Activated naive CD4-positive, alpha-beta T cell treated with anti-CD3 and anti-CD28 coated beads, Interleukin-2, amount 50 U/mL, for 24 hours (primary cell): ENCODE measurements around the gene COL27A1.

Experiments used
- H3K27ac Mint-ChIP-seq: one replicate; pipeline ENCODE4 v1.8.0; 2021; ENCODE audit warnings: mild to moderate bottlenecking, mixed read lengths
- H3K27me3 Mint-ChIP-seq: one replicate; pipeline ENCODE4 v1.8.0; 2021; ENCODE audit warnings: mixed read lengths
- H3K36me3 Mint-ChIP-seq: one replicate; pipeline ENCODE4 v1.8.0; 2021; ENCODE audit warnings: mixed read lengths
- H3K4me1 Mint-ChIP-seq: one replicate; pipeline ENCODE4 v1.8.0; 2021; ENCODE audit warnings: mixed read lengths
- H3K4me3 Mint-ChIP-seq: one replicate; pipeline ENCODE4 v1.8.0; 2021; ENCODE audit warnings: mild to moderate bottlenecking, mixed read lengths
- H3K9me3 Mint-ChIP-seq: one replicate; pipeline ENCODE4 v1.8.0; 2021; ENCODE audit warnings: mixed read lengths

The COL27A1 gene

DNA sequence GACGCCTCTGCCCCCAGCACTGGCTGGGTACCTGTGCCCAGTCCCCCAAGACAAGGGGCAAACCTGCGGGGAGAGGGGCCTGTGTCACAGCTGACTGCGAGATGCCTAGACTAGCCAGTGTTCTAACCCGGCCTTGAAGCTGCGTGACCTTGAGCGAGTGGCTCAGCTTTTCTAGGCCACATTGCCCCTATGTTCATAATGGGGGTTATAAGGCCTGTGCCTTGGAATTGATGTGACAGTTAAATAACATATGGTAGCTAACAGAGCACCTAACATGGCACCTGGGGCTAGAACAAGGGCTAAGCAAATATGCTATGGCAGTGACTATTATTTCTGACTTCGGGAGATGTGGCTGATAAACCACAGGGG lies 22.8 kb upstream of the COL27A1 start:
- Mint-ChIP-seq H3K27ac (no peak overlapping the region), H3K4me1 (no peaks in the 10 kb centered on the region), H3K36me3 (no peaks in the 10 kb centered on the region), H3K9me3 (no peaks in the 10 kb centered on the region), H3K27me3 (peaks cover 10% of the 10 kb centered on the region), H3K4me3 (no peak overlapping the region)

- H3K4me1 Mint-ChIP-seq: no peaks in the 10 kb centered on the region
- no peak overlapping the region for H3K4me3 Mint-ChIP-seq
- no peaks in the 10 kb centered on the region for H3K9me3 Mint-ChIP-seq
- no peak overlapping the region for H3K27ac Mint-ChIP-seq
- H3K27me3 Mint-ChIP-seq: peaks cover 6% of the 10 kb centered on the region
- no peaks in the 10 kb centered on the region for H3K36me3 Mint-ChIP-seq
These were observed 20.4 kb upstream of the COL27A1 start for GRCh38 chr9:114134827-114135396.

GRCh38 chr9:114137831-114138230 lies 17.5 kb upstream of the COL27A1 start:
- Mint-ChIP-seq H3K36me3 (no peaks in the 10 kb centered on the region), H3K27ac (no peak overlapping the region), H3K4me1 (no peaks in the 10 kb centered on the region), H3K9me3 (no peaks in the 10 kb centered on the region), H3K27me3 (peaks cover 2% of the 10 kb centered on the region), H3K4me3 (no peak overlapping the region)

DNA sequence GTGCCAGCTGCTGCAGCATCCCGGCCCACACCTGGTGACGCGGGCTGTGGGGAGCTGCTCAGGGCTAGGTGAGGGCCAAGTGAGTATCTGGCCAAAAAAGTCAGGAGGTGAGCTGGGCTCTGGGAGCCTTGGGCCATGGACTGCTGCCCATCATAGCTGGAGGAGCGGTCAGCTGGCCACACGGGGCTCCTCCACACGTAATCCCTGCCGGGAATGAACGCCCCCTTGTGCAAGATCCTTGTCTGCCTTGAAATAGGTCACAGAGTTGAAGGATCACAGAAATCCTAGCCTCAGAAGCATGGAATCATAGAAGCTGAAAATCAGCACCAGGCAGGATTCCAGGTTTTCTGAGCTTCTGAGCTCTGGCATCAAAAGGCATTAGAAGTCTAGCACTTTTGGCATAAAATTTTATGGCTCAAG lies 16.8 kb upstream of the COL27A1 start:
- Mint-ChIP-seq H3K36me3 (no peaks in the 10 kb centered on the region), H3K4me1 (no peaks in the 10 kb centered on the region), H3K27me3 (peaks cover 2% of the 10 kb centered on the region), H3K9me3 (no peaks in the 10 kb centered on the region), H3K27ac (no peak overlapping the region), H3K4me3 (no peak overlapping the region)

GRCh38 chr9:114139071-114139470 lies 16.3 kb upstream of the COL27A1 start:
- Mint-ChIP-seq H3K4me3 (no peak overlapping the region), H3K27ac (no peak overlapping the region), H3K4me1 (no peaks in the 10 kb centered on the region), H3K27me3 (no peaks in the 10 kb centered on the region), H3K9me3 (no peaks in the 10 kb centered on the region), H3K36me3 (no peaks in the 10 kb centered on the region)

GRCh38 chr9:114140401-114140800 lies 14.9 kb upstream of the COL27A1 start:
- H3K9me3 Mint-ChIP-seq: no peaks in the 10 kb centered on the region
- no peaks in the 10 kb centered on the region for H3K36me3 Mint-ChIP-seq
- no peak overlapping the region for H3K4me3 Mint-ChIP-seq
- no peak overlapping the region for H3K27ac Mint-ChIP-seq
- H3K4me1 Mint-ChIP-seq: no peaks in the 10 kb centered on the region
- peaks cover 4% of the 10 kb centered on the region for H3K27me3 Mint-ChIP-seq

- Mint-ChIP-seq H3K9me3 (no peaks in the 10 kb centered on the region), H3K4me3 (no peak overlapping the region), H3K36me3 (no peaks in the 10 kb centered on the region), H3K27ac (no peak overlapping the region), H3K27me3 (peaks cover 4% of the 10 kb centered on the region), H3K4me1 (no peaks in the 10 kb centered on the region)
These were observed 14.5 kb upstream of the COL27A1 start for GRCh38 chr9:114140850-114141249.

GRCh38 chr9:114141553-114142402 lies 13.6 kb upstream of the COL27A1 start:
- Mint-ChIP-seq H3K27me3 (peaks cover 8% of the 10 kb centered on the region), H3K27ac (no peak overlapping the region), H3K4me1 (no peaks in the 10 kb centered on the region), H3K9me3 (no peaks in the 10 kb centered on the region), H3K4me3 (no peak overlapping the region), H3K36me3 (no peaks in the 10 kb centered on the region)

DNA sequence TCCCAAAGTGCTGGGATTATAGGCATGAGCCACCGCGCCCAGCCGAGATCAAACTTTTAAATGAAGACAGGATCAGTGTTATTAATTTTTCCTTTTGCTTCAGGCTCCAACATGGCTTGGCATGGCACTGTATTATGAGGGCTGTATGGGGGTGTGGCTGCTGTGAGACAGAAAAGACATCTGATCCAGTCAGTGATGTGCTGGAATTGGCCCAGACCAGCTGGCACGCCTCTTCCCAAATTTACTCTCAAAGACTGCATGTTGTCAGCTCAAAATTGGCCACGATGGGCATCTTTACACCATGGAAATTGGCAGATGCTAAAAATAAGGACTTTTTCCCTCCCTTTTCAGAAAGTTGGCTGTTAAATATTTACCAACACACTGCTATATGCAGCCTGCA lies 12.1 kb upstream of the COL27A1 start:
- Mint-ChIP-seq H3K4me1 (no peaks in the 10 kb centered on the region), H3K36me3 (no peaks in the 10 kb centered on the region), H3K9me3 (no peaks in the 10 kb centered on the region), H3K27me3 (peaks cover 9% of the 10 kb centered on the region), H3K27ac (no peak overlapping the region), H3K4me3 (no peak overlapping the region)

DNA sequence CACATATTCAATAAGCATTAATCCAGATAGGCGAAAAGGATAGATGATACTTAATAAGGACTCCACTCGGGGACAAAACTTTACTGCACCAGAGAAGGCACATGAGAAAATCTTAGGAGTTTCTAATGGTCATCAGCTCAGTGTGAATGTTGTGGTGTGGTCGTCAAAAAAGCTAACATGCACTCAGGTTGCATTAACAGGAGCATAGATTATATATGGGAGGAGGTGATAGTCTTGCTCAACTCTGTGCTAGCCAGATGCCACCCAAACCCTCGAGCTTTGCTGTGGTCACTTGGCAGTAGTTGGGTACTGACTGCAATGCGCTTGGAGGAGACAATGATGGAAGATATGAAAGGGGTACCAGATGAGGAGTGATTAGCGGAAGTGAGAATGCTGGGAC lies 8.6 kb upstream of the COL27A1 start:
- H3K27me3 Mint-ChIP-seq: peaks cover 19% of the 10 kb centered on the region

DNA sequence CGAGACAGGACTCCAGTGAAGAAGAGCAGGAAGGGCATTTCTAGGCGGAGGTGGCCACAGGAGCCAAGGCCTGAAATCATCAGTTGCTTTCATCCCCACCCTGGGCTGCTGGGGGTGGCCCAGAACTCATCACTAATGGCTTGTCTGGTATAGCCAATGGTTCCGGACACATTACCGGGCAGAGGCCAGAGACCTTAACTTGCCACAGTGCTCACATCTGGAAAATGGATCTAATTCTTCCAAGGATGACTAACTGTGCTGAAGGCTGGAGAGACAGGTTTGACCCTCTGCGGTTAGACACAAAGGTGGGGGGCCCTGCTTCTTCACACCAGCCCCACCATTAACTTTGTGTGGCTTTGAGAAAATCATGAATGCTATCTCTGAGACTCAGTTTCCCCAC lies 6.2 kb upstream of the COL27A1 start:
- peaks cover 29% of the 10 kb centered on the region for H3K27me3 Mint-ChIP-seq
- peaks cover 4% of the 10 kb centered on the region for H3K4me1 Mint-ChIP-seq
- H3K4me3 Mint-ChIP-seq: no peak overlapping the region
- H3K27ac Mint-ChIP-seq: no peak overlapping the region
- no peaks in the 10 kb centered on the region for H3K36me3 Mint-ChIP-seq
- H3K9me3 Mint-ChIP-seq: no peaks in the 10 kb centered on the region

More for the DNA sequence above, 8.6 kb upstream of the COL27A1 start:
- H3K36me3 Mint-ChIP-seq: no peaks in the 10 kb centered on the region
- H3K27ac Mint-ChIP-seq: no peak overlapping the region
- H3K4me3 Mint-ChIP-seq: no peak overlapping the region
- H3K9me3 Mint-ChIP-seq: no peaks in the 10 kb centered on the region
- H3K4me1 Mint-ChIP-seq: no peaks in the 10 kb centered on the region

- Mint-ChIP-seq H3K27ac (no peak overlapping the region), H3K36me3 (no peaks in the 10 kb centered on the region), H3K9me3 (no peaks in the 10 kb centered on the region), H3K27me3 (peaks cover 34% of the 10 kb centered on the region), H3K4me3 (no peak overlapping the region), H3K4me1 (peaks cover 11% of the 10 kb centered on the region)
These were observed 5.5 kb upstream of the COL27A1 start for GRCh38 chr9:114149765-114150340.

GRCh38 chr9:114150608-114151007 lies 4.7 kb upstream of the COL27A1 start:
- Mint-ChIP-seq H3K9me3 (no peaks in the 10 kb centered on the region), H3K4me1 (peaks cover 15% of the 10 kb centered on the region), H3K4me3 (no peak overlapping the region), H3K27me3 (peaks cover 31% of the 10 kb centered on the region), H3K36me3 (no peaks in the 10 kb centered on the region), H3K27ac (no peak overlapping the region)

DNA sequence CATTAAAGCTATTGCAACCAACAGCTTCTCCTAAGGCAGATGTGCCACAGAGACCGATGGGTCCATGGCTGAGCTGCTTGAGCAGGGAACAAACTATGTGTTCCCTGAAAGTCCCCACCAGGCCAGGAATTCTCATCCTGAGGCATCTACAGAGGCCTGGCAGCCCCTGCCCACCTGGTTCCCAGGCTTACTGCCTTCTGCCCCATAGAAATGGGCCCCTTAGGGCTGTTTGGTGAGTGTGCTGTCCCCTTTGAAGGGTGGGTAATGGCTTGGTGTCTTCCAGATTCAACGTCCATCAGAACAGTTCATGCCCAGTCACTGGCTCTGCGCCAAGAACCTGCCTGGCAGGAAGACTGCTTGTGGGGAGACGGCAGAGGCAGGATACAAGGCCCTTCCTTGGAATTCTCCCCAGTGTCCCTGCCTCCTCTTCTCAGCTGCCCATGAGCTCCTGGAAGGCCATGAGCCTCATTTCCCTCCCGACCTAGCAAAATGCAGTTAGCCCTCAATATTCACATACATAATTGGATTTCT lies 3.8 kb upstream of the COL27A1 start:
- peaks cover 18% of the 10 kb centered on the region for H3K4me1 Mint-ChIP-seq
- no peak overlapping the region for H3K27ac Mint-ChIP-seq
- H3K4me3 Mint-ChIP-seq: no peak overlapping the region
- no peaks in the 10 kb centered on the region for H3K9me3 Mint-ChIP-seq
- no peaks in the 10 kb centered on the region for H3K36me3 Mint-ChIP-seq
- H3K27me3 Mint-ChIP-seq: peaks cover 32% of the 10 kb centered on the region

GRCh38 chr9:114153761-114154599 lies 1.4 kb upstream of the COL27A1 start:
- peak overlapping the region; percentile 75 for H3K4me3 Mint-ChIP-seq
- H3K27me3 Mint-ChIP-seq: peaks cover 31% of the 10 kb centered on the region
- H3K27ac Mint-ChIP-seq: no peak overlapping the region
- H3K36me3 Mint-ChIP-seq: no peaks in the 10 kb centered on the region
- no peaks in the 10 kb centered on the region for H3K9me3 Mint-ChIP-seq
- peaks cover 24% of the 10 kb centered on the region for H3K4me1 Mint-ChIP-seq
